ENCODE measurements around the gene IRF4. TPM values are rescaled to one million over a fixed set of nuclear protein-coding genes. Genes with fewer than 3 reads are reported as not detected.
A peak's percentile ranks its signal among the peaks of the same experiment; 100 is the strongest.

Gene IRF4
- total and polyA plus RNA-seq, 8 donors = 0.27 to 7.0 (median 0.36) TPM

DNA sequence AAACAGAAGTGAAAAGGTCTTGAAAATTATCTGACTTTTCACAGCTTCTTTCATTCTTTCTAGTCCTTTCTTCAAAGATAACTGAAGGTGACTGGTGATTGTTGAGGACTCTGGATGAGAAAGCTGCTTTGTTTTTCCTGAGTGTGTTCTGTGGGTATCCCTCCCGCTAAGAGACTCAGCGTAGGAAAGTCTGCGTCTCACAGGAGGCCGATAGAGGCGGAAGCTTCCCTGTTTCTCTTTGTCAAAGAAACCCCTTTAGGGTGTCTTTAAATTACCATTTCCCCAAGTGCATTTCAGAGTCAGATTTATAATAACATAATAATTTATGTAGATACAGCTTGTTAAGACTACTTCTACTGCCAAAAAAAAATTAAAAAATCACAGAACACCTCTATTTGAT, 31.2 kb upstream of the IRF4 start:
- Histone ChIP-seq H3K27me3 (no peaks in the 10 kb centered on the region), H3K9me3 (peaks cover 0 to 14% of the 10 kb centered on the region in 2 donors), H3K36me3 (no peaks in the 10 kb centered on the region), H3K4me1 (no peaks in the 10 kb centered on the region), H3K4me3 (no peak overlapping the region), H3K27ac (no peak overlapping the region)
- intact Hi-C loops (cut with DNase I) = no loop called here
- DNase-seq = no peak
- ATAC-seq = no peak
- no peak for TF ChIP-seq CTCF (IDR thresholded peaks at IDR 0.05)

DNA sequence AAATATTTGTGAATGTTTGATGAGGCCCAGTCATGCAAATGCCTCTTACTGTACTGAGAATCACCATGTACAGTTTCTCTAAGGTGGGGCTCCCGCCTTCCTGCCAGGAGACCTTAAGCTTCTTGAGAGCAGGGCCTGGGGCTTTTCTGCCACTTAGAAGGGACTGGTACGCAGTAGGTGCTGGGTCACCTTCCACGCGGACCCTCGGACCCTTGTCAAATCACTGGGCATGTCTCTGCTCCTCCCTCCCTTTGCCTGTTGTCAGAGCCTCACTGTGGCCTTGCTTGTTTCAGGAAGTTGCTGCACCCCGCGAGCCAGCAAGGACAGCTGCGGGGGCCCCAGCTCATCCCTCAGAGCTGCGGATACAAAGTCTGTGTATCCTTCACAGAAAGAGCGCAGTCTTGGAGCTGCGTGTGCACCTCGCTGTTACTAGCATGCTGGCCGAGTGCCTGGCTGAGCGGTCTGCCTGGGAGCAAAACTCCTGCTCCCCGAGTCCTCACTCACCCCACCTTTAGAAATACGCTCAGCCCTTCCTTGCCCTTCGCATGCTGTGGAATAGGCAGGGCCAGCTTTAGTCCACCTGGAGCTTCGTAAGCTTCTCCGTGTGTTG, 30.7 kb upstream of the IRF4 start:
- H3K27me3 ChIP-seq = no peaks in the 10 kb centered on the region
- H3K27ac ChIP-seq = no peak overlapping the region
- H3K4me3 ChIP-seq = no peak overlapping the region
- H3K9me3 ChIP-seq = peaks cover 0 to 14% of the 10 kb centered on the region in 2 donors
- intact Hi-C loops (cut with DNase I) = no loop called here
- no peaks in the 10 kb centered on the region for H3K36me3 ChIP-seq
- no peak for TF ChIP-seq CTCF (IDR thresholded peaks at IDR 0.05)
- ATAC-seq (no peak), DNase-seq (no peak)
- H3K4me1 ChIP-seq = no peaks in the 10 kb centered on the region

DNA sequence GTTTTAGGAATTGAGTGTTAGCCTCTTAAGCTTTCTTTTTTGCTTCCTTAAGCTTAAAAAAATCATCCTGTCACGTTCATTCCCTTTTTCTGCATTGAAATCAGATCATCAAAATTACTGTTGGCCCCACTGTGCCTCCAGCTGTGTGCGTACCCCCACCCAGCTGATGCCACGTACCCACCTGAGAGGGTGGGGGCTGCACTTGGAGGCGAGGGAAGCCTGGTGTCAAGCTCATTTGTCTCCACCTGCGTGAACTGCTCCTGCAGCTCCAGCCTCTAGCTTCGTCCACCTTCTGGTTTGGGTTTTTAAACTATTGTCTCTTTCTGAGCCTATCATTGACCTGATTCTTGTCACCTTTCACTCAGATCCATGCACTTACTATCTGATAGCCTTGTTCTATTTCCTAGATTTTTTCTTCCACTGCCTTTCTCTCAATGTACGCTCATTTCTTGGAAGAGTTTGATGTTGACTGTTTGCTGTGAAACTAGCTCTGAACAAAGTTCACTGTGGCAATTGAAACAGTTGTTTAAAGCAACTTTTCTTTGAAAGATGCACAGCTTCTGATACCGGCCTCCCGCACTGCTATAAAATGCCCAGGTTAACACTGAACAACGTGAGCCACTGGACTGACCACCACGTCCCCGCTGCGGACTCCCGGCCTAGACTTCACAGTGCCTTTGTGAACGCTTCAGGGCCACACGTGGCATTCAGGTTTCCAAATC, 30.0 kb upstream of the IRF4 start:
- intact Hi-C loops (cut with DNase I) = no loop called here
- peak in 1 of 4 donors; percentile 81 for DNase-seq
- Histone ChIP-seq H3K4me3 (no peak overlapping the region), H3K27ac (no peak overlapping the region), H3K4me1 (no peaks in the 10 kb centered on the region), H3K27me3 (no peaks in the 10 kb centered on the region), H3K36me3 (no peaks in the 10 kb centered on the region), H3K9me3 (peaks cover 0 to 14% of the 10 kb centered on the region in 2 donors)
- no peak for TF ChIP-seq CTCF (IDR thresholded peaks at IDR 0.05)
- ATAC-seq = no peak

DNA sequence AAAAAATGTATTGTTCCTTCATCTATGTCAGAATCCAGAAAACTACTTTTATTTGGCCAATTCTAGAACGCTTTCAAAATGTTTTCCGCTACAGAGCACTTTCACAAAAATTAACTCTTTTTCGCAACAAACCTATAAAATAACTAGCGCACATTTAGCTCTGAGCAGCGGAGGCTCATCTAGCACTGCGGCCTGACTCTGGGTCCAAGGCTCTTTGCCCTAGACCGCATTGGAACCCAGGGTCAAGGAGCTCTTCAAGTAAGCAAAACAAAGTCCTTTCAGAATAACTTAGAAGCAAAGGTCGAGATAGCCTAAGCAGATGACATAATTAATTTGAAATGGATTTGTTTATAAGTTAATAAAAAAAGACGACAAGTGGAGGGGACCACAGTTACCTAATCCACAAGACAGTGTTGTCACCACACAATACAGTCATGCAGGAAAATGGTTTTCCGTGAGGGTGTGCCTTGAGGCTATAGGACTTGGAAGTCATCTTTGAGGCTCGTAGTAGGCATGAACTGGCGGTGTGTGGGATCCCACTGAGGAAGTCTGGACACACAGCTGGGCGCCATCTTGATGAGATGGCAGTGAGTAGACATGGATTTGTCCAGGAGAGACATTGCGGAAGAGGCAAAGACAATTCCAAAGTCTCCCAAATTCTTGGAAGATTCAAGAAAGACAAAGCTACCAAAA, 29.2 kb upstream of the IRF4 start:
- ATAC-seq (no peak), DNase-seq (no peak)
- Histone ChIP-seq H3K27ac (no peak overlapping the region), H3K27me3 (no peaks in the 10 kb centered on the region), H3K9me3 (peaks cover 0 to 14% of the 10 kb centered on the region in 2 donors), H3K4me3 (no peak overlapping the region), H3K36me3 (no peaks in the 10 kb centered on the region), H3K4me1 (no peaks in the 10 kb centered on the region)
- intact Hi-C loops (cut with DNase I) = no loop called here
- TF ChIP-seq CTCF (IDR thresholded peaks at IDR 0.05) = no peak

- H3K4me1 ChIP-seq = no peaks in the 10 kb centered on the region
- no peaks in the 10 kb centered on the region for H3K36me3 ChIP-seq
- TF ChIP-seq CTCF (IDR thresholded peaks at IDR 0.05) = no peak
- peaks cover 0 to 14% of the 10 kb centered on the region in 2 donors for H3K9me3 ChIP-seq
- ATAC-seq (no peak), DNase-seq (peak in 1 of 4 donors; percentile 48)
- H3K27ac ChIP-seq = no peak overlapping the region
- peaks cover 0 to under 1% of the 10 kb centered on the region in 2 donors for H3K27me3 ChIP-seq
- H3K4me3 ChIP-seq = no peak overlapping the region
- intact Hi-C loops (cut with DNase I) = no loop called here
These were observed 28.7 kb upstream of the IRF4 start for GRCh38 chr6:362924-363249.

Measured in left lung (tissue), 10 donors.